Astrocyte (in vitro differentiated cells and primary cell): ENCODE data around the gene FAT1. TPM values are rescaled to one million over a fixed set of nuclear protein-coding genes. Genes with fewer than 3 reads are reported as not detected.
A peak's percentile ranks its signal among the peaks of the same experiment; 100 is the strongest.

Source experiments
- DNase-seq: peaks from one replicate; pipeline ENCODE4 v3.0.0-alpha.2; 2010; ENCODE audit warnings: low read depth
- FAIRE-seq: peaks from 2 replicates; lab custom pipeline; 2011; peaks lifted over from hg19 to GRCh38; lab: Jason Lieb, UNC
- H2AFZ ChIP-seq: 2 replicates; pipeline ENCODE4 v1.6.0; 2012; ENCODE audit warnings: low read depth, low read length, inconsistent platforms
- H3K27ac ChIP-seq: 2 replicates; pipeline ENCODE4 v1.5.1; 2011; ENCODE audit warnings: low read depth, low read length, inconsistent platforms
- H3K27me3 ChIP-seq: 2 replicates; pipeline ENCODE4 v1.6.0; 2011; ENCODE audit warnings: low read length, inconsistent platforms; ENCODE audit not compliant: insufficient read depth
- H3K36me3 ChIP-seq: 2 replicates; pipeline ENCODE4 v1.5.1; 2011; ENCODE audit warnings: low read length, inconsistent platforms; ENCODE audit not compliant: insufficient read depth
- H3K4me1 ChIP-seq: 2 replicates; pipeline ENCODE4 v1.5.1; 2011; ENCODE audit warnings: low read length, inconsistent platforms; ENCODE audit not compliant: insufficient read depth
- H3K4me2 ChIP-seq: 2 replicates; pipeline ENCODE4 v1.6.0; 2012; ENCODE audit warnings: low read length, inconsistent platforms
- H3K4me3 ChIP-seq: 2 replicates; pipeline ENCODE4 v1.5.1; 2011; ENCODE audit warnings: low read depth, mild to moderate bottlenecking, low read length, inconsistent platforms; ENCODE audit not compliant: insufficient read depth
- H3K79me2 ChIP-seq: 2 replicates; pipeline ENCODE4 v1.6.0; 2012; ENCODE audit warnings: mild to moderate bottlenecking, low read length, inconsistent platforms; ENCODE audit not compliant: insufficient read depth
- H3K9ac ChIP-seq: 2 replicates; pipeline ENCODE4 v1.6.0; 2012; ENCODE audit warnings: mild to moderate bottlenecking, low read length, inconsistent platforms
- H3K9me3 ChIP-seq: 2 replicates; pipeline ENCODE4 v1.5.1; 2012; ENCODE audit warnings: low read depth, mild to moderate bottlenecking, low read length, inconsistent platforms; ENCODE audit not compliant: insufficient read depth
- H4K20me1 ChIP-seq: 2 replicates; pipeline ENCODE4 v1.6.0; 2012; ENCODE audit warnings: low read length, inconsistent platforms; ENCODE audit not compliant: insufficient read depth
- H3K27ac Mint-ChIP-seq: one replicate; pipeline ENCODE4 v1.8.0; 2021; ENCODE audit warnings: mild to moderate bottlenecking, mixed read lengths; ENCODE audit not compliant: unreplicated experiment
- H3K27me3 Mint-ChIP-seq: one replicate; pipeline ENCODE4 v1.8.0; 2021; ENCODE audit warnings: low read depth, mixed read lengths; ENCODE audit not compliant: unreplicated experiment
- H3K36me3 Mint-ChIP-seq: one replicate; pipeline ENCODE4 v1.8.0; 2021; ENCODE audit warnings: low read depth, mixed read lengths; ENCODE audit not compliant: unreplicated experiment
- H3K4me1 Mint-ChIP-seq: one replicate; pipeline ENCODE4 v1.8.0; 2021; ENCODE audit warnings: low read depth, mixed read lengths; ENCODE audit not compliant: unreplicated experiment
- H3K4me3 Mint-ChIP-seq: one replicate; pipeline ENCODE4 v1.8.0; 2021; ENCODE audit warnings: mild to moderate bottlenecking, moderate library complexity, mixed read lengths; ENCODE audit not compliant: unreplicated experiment
- H3K9me3 Mint-ChIP-seq: one replicate; pipeline ENCODE4 v1.8.0; 2021; ENCODE audit warnings: mild to moderate bottlenecking, mixed read lengths; ENCODE audit not compliant: unreplicated experiment
- EZH2 ChIP-seq: IDR thresholded peaks from 2 replicates; pipeline ENCODE4 v1.6.1; 2012; ENCODE audit warnings: mild to moderate bottlenecking, low read length, inconsistent platforms; ENCODE audit not compliant: insufficient read depth
- total RNA-seq: library from RNA; stranded (reverse); gene quantifications from 2 replicates; pipeline ENCODE4 v1.2.1, GENCODE V29; 2021
- TF ChIP-seq, protein P1 (sequence below): IDR thresholded peaks from 2 replicates; pipeline ENCODE4 v1.5.1; 2011; ENCODE audit warnings: low read depth, mild to moderate bottlenecking, inconsistent platforms, low read length, moderate library complexity; ENCODE audit not compliant: insufficient read depth

The FAT1 gene
- total RNA-seq, 1 donor from 2014 or later, result 590 TPM

DNA sequence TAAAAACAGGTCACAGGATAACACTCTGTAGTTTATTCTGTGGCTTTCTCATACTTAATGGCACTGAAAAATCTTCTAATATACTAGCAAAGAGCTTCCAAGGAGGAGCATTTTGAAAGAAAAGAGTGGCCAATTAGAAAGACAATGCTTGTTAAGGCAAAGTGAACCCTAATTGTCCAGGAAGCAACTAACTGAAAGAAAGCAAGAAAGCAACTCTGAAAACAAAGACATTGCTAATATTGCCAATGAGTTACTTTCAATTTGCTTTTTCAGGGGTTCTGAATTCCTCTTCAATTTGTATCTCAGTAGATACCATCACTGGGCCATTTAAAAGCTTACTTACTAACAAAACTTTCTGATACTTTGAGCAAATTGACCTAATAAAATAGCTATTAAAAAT, 89.8 kb downstream of the FAT1 start:
- no peak for FAIRE-seq
- Mint-ChIP-seq H3K27me3 (no peaks in the 10 kb centered on the region), H3K9me3 (no peaks in the 10 kb centered on the region), H3K36me3 (peaks cover 34% of the 10 kb centered on the region), H3K4me1 (no peaks in the 10 kb centered on the region), H3K27ac (no peak overlapping the region), H3K4me3 (no peak overlapping the region)
- no peak for TF ChIP-seq EZH2
- TF ChIP-seq, protein P1, sequence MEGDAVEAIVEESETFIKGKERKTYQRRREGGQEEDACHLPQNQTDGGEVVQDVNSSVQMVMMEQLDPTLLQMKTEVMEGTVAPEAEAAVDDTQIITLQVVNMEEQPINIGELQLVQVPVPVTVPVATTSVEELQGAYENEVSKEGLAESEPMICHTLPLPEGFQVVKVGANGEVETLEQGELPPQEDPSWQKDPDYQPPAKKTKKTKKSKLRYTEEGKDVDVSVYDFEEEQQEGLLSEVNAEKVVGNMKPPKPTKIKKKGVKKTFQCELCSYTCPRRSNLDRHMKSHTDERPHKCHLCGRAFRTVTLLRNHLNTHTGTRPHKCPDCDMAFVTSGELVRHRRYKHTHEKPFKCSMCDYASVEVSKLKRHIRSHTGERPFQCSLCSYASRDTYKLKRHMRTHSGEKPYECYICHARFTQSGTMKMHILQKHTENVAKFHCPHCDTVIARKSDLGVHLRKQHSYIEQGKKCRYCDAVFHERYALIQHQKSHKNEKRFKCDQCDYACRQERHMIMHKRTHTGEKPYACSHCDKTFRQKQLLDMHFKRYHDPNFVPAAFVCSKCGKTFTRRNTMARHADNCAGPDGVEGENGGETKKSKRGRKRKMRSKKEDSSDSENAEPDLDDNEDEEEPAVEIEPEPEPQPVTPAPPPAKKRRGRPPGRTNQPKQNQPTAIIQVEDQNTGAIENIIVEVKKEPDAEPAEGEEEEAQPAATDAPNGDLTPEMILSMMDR, result no peak
- Histone ChIP-seq H3K4me1 (no peaks in the 10 kb centered on the region), H3K36me3 (peaks cover 46% of the 10 kb centered on the region), H3K9ac (no peak overlapping the region), H3K4me2 (no peak overlapping the region), H4K20me1 (peaks cover 31% of the 10 kb centered on the region), H2AFZ (no peak overlapping the region), H3K27me3 (no peaks in the 10 kb centered on the region), H3K4me3 (no peak overlapping the region), H3K27ac (no peak overlapping the region), H3K79me2 (peaks cover 21% of the 10 kb centered on the region), H3K9me3 (no peaks in the 10 kb centered on the region)
- no peak for DNase-seq

DNA sequence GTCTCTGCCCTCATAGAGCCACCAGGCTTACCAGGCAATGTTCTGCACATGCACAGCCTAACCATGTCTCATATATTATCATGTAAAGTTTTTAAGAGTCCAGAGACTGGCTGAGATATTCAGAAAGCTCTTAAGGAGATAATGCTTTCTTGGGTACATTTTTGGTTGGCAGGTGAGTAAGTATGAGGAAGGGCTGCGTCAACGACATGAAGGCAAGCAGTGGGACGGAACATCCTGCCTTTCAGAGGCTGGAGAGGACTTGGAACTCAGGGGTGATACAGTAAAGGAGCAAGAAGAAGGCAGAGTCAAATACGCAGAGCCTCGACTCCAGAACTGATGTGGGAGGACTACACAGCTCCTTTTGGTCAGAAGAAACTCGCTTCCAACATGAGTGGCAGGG, 93.5 kb downstream of the FAT1 start:
- Mint-ChIP-seq H3K4me1 (peaks cover 12% of the 10 kb centered on the region), H3K9me3 (no peaks in the 10 kb centered on the region), H3K4me3 (no peak overlapping the region), H3K36me3 (peaks cover 45% of the 10 kb centered on the region), H3K27me3 (no peaks in the 10 kb centered on the region), H3K27ac (no peak overlapping the region)
- FAIRE-seq (no peak), DNase-seq (no peak)
- no peak overlapping the region for H2AFZ ChIP-seq
- H3K9ac ChIP-seq, result no peak overlapping the region
- H3K27me3 ChIP-seq, result no peaks in the 10 kb centered on the region
- H3K36me3 ChIP-seq, result peaks cover 41% of the 10 kb centered on the region
- H3K79me2 ChIP-seq, result peaks cover 3% of the 10 kb centered on the region
- H3K27ac ChIP-seq, result no peak overlapping the region
- peaks cover 23% of the 10 kb centered on the region for H4K20me1 ChIP-seq
- no peak overlapping the region for H3K4me2 ChIP-seq
- TF ChIP-seq, protein P1, result no peak
- no peak for TF ChIP-seq EZH2
- H3K9me3 ChIP-seq, result no peaks in the 10 kb centered on the region
- no peak overlapping the region for H3K4me3 ChIP-seq
- peaks cover 4% of the 10 kb centered on the region for H3K4me1 ChIP-seq

GRCh38 chr4:186628058-186628711, 95.5 kb downstream of the FAT1 start:
- Histone ChIP-seq H3K9me3 (no peaks in the 10 kb centered on the region), H3K27me3 (no peaks in the 10 kb centered on the region), H3K4me1 (peaks cover 20% of the 10 kb centered on the region), H3K4me3 (no peak overlapping the region), H4K20me1 (peaks cover 22% of the 10 kb centered on the region), H3K36me3 (peaks cover 34% of the 10 kb centered on the region), H2AFZ (no peak overlapping the region), H3K27ac (no peak overlapping the region), H3K4me2 (no peak overlapping the region), H3K9ac (no peak overlapping the region), H3K79me2 (peaks cover 6% of the 10 kb centered on the region)
- Mint-ChIP-seq H3K27ac (peak overlapping the region; percentile 34), H3K27me3 (no peaks in the 10 kb centered on the region), H3K36me3 (peaks cover 43% of the 10 kb centered on the region), H3K4me1 (peaks cover 30% of the 10 kb centered on the region), H3K4me3 (no peak overlapping the region), H3K9me3 (no peaks in the 10 kb centered on the region)
- DNase-seq (no peak), FAIRE-seq (no peak)
- no peak for TF ChIP-seq EZH2
- TF ChIP-seq, protein P1, result no peak
